PC-9 (cell line): ENCODE data around the gene OTOP2.

ENCODE experiments used
- EZH2 ChIP-seq: fragments of 200-600 bp; sonication (generic); IDR thresholded peaks from 2 replicates; pipeline ENCODE4 v1.8.0; 2017; ENCODE audit warnings: antibody characterized with exemption, low read depth
- TF ChIP-seq, protein P1 (sequence below): fragments of 200-600 bp; sonication (generic); conservative IDR thresholded peaks from 2 replicates; pipeline ENCODE4 v1.6.1; 2017; ENCODE audit warnings: mixed run types, antibody characterized with exemption, mild to moderate bottlenecking, moderate library complexity

DNA sequence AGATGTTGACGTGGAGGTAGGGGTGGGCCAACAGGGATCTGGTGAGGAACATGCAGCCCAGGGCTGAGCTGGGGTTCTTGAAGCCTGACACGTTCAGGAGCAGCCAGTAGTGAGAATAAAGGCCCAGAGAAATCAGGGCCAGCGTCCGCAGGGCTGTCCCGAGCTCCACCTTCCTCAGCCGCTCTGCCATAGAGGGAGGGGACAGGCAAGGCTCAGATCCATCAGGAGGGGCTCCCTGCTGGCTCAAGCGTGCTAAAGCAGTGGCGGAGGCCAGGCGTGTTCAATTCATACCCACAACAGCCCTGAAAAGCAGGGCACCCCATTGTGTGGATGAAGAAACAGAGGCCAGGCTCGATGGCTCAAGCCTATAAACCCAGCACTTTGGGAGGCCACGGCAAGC, 43.0 kb upstream of the OTOP2 start:
- TF ChIP-seq, protein P1, sequence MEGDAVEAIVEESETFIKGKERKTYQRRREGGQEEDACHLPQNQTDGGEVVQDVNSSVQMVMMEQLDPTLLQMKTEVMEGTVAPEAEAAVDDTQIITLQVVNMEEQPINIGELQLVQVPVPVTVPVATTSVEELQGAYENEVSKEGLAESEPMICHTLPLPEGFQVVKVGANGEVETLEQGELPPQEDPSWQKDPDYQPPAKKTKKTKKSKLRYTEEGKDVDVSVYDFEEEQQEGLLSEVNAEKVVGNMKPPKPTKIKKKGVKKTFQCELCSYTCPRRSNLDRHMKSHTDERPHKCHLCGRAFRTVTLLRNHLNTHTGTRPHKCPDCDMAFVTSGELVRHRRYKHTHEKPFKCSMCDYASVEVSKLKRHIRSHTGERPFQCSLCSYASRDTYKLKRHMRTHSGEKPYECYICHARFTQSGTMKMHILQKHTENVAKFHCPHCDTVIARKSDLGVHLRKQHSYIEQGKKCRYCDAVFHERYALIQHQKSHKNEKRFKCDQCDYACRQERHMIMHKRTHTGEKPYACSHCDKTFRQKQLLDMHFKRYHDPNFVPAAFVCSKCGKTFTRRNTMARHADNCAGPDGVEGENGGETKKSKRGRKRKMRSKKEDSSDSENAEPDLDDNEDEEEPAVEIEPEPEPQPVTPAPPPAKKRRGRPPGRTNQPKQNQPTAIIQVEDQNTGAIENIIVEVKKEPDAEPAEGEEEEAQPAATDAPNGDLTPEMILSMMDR = no peak
- TF ChIP-seq EZH2 = no peak
